HL-60 (cell line): ENCODE measurements around the gene SH3RF1.

Experiments
- DNase-seq, 2 experiments: peaks; one replicate each; pipeline ENCODE4 v3.0.0-alpha.2; 2010 to 2020; ENCODE audit warnings: low read depth in 1 of 2, low spot score in 1 of 2
- H3K27ac ChIP-seq: fragments of 250-450 bp; sonication (Bioruptor Pico); replicated peaks from 2 replicates; pipeline ENCODE4 v1.5.1; 2020; ENCODE audit warnings: mild to moderate bottlenecking, moderate library complexity
- H3K27me3 ChIP-seq: fragments of 250-450 bp; sonication (Bioruptor Pico); 2 replicates; pipeline ENCODE4 v1.5.1; 2021; ENCODE audit warnings: mild to moderate bottlenecking, moderate library complexity; ENCODE audit not compliant: insufficient read depth, poor library complexity, severe bottlenecking
- H3K4me3 ChIP-seq: replicated peaks from 2 replicates; pipeline ENCODE4 v1.5.1; 2011; ENCODE audit warnings: mild to moderate bottlenecking, control low read depth, low read length; ENCODE audit not compliant: insufficient read depth
- CTCF ChIP-seq: IDR thresholded peaks from one replicate; pipeline ENCODE4 v1.5.1; 2011; ENCODE audit warnings: low read length, control low read depth, inconsistent platforms; ENCODE audit not compliant: insufficient read depth
- GABPA ChIP-seq: IDR thresholded peaks from 2 replicates; pipeline ENCODE4 v1.6.1; 2012; ENCODE audit warnings: low read depth
- POLR2AphosphoS5 ChIP-seq: IDR thresholded peaks from 2 replicates; pipeline ENCODE4 v1.6.1; 2012; ENCODE audit warnings: low read depth
- REST ChIP-seq: IDR thresholded peaks from 2 replicates; pipeline ENCODE4 v1.6.1; 2012; ENCODE audit warnings: low read depth; ENCODE audit not compliant: insufficient replicate concordance
- SPI1 ChIP-seq: IDR thresholded peaks from 2 replicates; pipeline ENCODE4 v1.6.1; 2012; ENCODE audit warnings: low read depth, mild to moderate bottlenecking, borderline replicate concordance

Gene SH3RF1

GRCh38 chr4:169253904-169254303, 16.9 kb downstream of the SH3RF1 start:
- TF ChIP-seq SPI1 (no peak), POLR2AphosphoS5 (no peak), GABPA (no peak), CTCF (no peak), REST (no peak)
- Histone ChIP-seq H3K4me3 (no peak overlapping the region), H3K27ac (no peak overlapping the region), H3K27me3 (no peaks in the 10 kb centered on the region)
- DNase-seq, result no peak

- Histone ChIP-seq H3K27ac (no peak overlapping the region), H3K27me3 (no peaks in the 10 kb centered on the region), H3K4me3 (no peak overlapping the region)
- no peak for TF ChIP-seq REST
- no peak for TF ChIP-seq SPI1
- TF ChIP-seq GABPA, result no peak
- TF ChIP-seq CTCF, result no peak
- no peak for TF ChIP-seq POLR2AphosphoS5
- DNase-seq, result no peak
These were observed 17.6 kb downstream of the SH3RF1 start for GRCh38 chr4:169253113-169253671.

- no peak overlapping the region for H3K4me3 ChIP-seq
- DNase-seq, result no peak
- no peak overlapping the region for H3K27ac ChIP-seq
- no peaks in the 10 kb centered on the region for H3K27me3 ChIP-seq
- TF ChIP-seq SPI1 (no peak), POLR2AphosphoS5 (no peak)
These were observed 18.2 kb downstream of the SH3RF1 start for GRCh38 chr4:169252339-169253112.

- no peak overlapping the region for H3K4me3 ChIP-seq
- no peak for TF ChIP-seq SPI1
- no peak for TF ChIP-seq CTCF
- TF ChIP-seq GABPA, result no peak
- TF ChIP-seq REST, result no peak
- TF ChIP-seq POLR2AphosphoS5, result no peak
- DNase-seq, result no peak
- H3K27me3 ChIP-seq, result no peaks in the 10 kb centered on the region
- no peak overlapping the region for H3K27ac ChIP-seq
These were observed 19.2 kb downstream of the SH3RF1 start for GRCh38 chr4:169251291-169252235.
